NB4 (cell line): ENCODE results near the gene NHERF1.

Experiments
- POLR2A ChIP-seq: IDR thresholded peaks from 2 replicates; pipeline ENCODE4 v1.6.1; 2011; ENCODE audit warnings: mild to moderate bottlenecking; ENCODE audit not compliant: insufficient read length; ENCODE audit errors: extremely low read depth
- TF ChIP-seq, protein P1 (sequence below): IDR thresholded peaks from one replicate; pipeline ENCODE4 v1.5.1; 2012; ENCODE audit warnings: low read depth, low read length

DNA sequence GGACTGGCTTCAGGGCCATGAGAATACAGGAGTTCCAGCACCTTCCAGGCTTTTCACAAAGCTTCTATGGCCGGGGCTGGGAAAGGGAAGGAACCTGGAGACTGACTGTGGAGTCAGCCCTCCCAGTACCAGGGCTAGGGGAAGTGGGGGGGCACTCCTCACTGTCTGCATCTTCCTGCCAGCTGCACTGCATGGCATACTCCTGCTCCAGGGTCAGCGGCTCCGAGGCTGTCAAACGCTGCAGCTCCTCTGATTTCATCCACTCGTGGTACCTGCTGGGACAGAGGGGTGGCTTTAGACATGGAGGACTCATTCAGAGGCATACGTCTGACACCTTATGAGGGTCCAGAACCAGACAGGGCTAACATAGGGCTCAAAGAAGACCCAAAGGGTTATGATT is 25.0 kb downstream of the NHERF1 start:
- no peak for TF ChIP-seq POLR2A
- TF ChIP-seq, protein P1, sequence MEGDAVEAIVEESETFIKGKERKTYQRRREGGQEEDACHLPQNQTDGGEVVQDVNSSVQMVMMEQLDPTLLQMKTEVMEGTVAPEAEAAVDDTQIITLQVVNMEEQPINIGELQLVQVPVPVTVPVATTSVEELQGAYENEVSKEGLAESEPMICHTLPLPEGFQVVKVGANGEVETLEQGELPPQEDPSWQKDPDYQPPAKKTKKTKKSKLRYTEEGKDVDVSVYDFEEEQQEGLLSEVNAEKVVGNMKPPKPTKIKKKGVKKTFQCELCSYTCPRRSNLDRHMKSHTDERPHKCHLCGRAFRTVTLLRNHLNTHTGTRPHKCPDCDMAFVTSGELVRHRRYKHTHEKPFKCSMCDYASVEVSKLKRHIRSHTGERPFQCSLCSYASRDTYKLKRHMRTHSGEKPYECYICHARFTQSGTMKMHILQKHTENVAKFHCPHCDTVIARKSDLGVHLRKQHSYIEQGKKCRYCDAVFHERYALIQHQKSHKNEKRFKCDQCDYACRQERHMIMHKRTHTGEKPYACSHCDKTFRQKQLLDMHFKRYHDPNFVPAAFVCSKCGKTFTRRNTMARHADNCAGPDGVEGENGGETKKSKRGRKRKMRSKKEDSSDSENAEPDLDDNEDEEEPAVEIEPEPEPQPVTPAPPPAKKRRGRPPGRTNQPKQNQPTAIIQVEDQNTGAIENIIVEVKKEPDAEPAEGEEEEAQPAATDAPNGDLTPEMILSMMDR = no peak
